Ovary (tissue), 3 donors: Measurements from ENCODE around the gene TMEM82.

Source experiments
- CTCF ChIP-seq, 3 donors: fragments of 450-650 bp in 2 of 3; fragments of 200-600 bp in 1 of 3; IDR thresholded peaks; one replicate each; pipeline versions ENCODE4 v1.5.1 to v1.8.0; 2016 to 2022; ENCODE audit warnings: antibody characterized with exemption in 3 of 3, mild to moderate bottlenecking in 1 of 3
- EP300 ChIP-seq: sonication (generic); formaldehyde crosslinking; IDR thresholded peaks from one replicate; pipeline ENCODE4 v1.6.1; 2017; ENCODE audit warnings: antibody characterized with exemption
- POLR2A ChIP-seq: fragments of 450-650 bp; IDR thresholded peaks from one replicate; pipeline ENCODE4 v1.6.1; 2017; ENCODE audit warnings: antibody characterized with exemption, mild to moderate bottlenecking, moderate library complexity
- donor health status: DM: no; HTN: no; CAD: no.

- TF ChIP-seq CTCF (IDR thresholded peaks at IDR 0.05): no peak
- TF ChIP-seq EP300: no peak
- no peak for TF ChIP-seq POLR2A
Observed at GRCh38 chr1:15733726-15734226, 8.5 kb upstream of the TMEM82 start.
